HG02571 (cell line): ENCODE data around the gene CHCT1.
A peak's percentile ranks its signal among the peaks of the same experiment; 100 is the strongest.
"Not testable (repeated sequence)": the region's sequence is repeated elsewhere in the genome, so short reads cannot be mapped to it uniquely, and the experiment has no call there.

Source experiments
- ATAC-seq: cut with Tn5 transposase; IDR thresholded peaks from one replicate; pipeline ENCODE4 v1.9.1; 2021; ENCODE audit warnings: mild to moderate bottlenecking, moderate library complexity; ENCODE audit not compliant: unreplicated experiment

The CHCT1 gene

DNA sequence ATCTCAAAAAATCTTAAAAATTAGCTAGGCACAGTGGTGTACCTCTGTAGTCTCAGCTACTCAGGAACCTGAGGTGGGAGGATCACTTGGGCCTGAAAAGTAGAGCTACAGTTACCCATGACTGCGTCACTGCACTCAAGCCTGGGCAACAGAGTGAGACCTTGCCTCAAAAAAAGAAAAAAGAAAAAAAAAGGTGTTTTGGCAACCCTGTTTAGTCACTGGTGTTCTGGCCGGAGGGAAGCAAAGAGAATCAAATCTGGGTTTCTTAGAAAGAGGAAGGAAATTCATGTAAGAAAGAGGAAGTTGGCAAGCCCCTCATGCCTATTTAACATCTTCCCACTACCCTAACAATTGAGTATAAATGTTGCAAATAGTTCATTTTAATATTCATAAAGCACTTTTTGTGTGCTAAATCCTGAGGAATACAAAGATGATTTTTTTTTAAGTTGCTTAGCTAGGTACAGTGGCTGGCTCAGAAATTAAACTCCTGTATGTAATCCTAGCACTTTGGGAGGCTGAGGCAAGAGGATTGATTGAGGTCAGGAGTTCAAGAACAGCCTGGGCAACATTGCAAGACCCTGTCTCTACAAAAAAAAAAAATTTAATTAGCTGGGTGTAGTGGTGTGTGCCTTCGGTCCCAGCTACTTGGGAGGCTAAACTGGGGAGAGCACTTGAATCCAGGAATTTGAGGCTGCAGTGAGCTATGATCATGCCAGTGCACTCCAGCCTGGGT, 23.9 kb upstream of the CHCT1 start:
- no peak for ATAC-seq

DNA sequence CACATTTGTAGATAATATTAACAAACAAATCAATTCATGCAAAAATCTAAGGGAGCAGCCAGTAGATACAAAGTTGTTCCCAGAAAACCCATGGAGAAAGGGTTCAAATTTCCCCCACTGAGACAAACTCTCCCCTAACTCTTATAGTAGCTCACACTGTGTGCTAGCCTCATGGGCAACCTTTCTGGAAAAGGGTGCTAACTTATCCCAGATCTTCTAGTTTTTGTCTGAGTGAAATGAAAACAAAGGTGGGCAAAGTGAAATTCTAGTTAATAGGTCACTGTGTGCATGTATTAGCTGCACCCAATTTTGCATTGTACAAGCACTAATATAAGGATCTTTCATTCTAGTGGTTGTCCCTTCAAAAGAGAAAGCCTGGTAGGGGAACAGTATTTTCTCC, 20.5 kb upstream of the CHCT1 start:
- no peak for ATAC-seq

DNA sequence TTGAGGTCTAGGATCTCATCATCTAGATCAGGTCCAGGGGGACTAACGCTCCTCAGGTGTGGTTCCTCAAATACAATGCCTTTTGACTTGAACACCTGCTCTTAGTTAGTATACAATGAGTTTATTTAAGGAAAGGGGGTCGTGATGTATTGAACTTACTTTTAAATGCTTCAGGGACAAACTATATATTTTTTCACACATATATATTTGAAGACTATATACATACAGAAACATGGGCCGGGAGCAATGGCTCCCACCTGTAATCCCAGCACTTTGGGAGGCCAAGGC, 18.8 kb upstream of the CHCT1 start:
- ATAC-seq: no peak

DNA sequence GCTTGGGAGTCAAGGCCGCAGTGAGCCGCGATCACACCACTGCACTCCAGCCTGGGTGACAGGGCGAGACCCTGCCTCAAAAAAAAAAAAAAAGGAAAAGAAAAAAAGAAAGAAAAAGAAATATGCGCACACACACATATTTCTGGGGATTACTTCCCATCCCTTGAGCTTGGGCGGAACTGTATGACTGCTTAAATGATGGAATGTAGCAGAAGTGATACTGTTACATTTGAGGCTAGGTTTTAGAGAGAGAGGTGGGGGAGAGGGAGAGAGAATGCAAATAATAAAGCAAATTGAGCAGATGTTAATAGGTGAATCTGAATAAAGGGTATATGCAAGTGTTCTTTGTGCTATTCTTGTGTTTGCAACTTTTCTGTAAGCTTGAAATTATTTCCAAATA, 18.3 kb upstream of the CHCT1 start:
- ATAC-seq: no peak

DNA sequence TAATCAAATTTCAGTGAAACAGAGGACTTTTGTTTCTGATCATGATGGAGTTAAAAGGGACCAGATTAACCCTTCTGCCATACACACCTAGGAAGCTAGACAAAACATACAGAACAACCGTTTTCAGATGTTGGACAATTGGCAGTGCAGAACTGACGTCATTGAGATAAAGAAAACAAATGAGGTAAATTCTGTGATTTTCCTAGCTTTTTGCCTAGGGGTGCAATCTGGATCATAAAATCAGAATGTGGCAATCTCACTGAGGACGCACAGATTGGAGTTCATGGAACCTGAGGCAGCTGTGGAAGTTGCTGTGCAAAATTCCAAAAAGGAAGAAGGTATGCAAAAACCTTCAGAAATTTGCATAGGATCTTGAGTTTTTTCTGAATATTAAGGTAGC, 15.4 kb upstream of the CHCT1 start:
- no peak for ATAC-seq

DNA sequence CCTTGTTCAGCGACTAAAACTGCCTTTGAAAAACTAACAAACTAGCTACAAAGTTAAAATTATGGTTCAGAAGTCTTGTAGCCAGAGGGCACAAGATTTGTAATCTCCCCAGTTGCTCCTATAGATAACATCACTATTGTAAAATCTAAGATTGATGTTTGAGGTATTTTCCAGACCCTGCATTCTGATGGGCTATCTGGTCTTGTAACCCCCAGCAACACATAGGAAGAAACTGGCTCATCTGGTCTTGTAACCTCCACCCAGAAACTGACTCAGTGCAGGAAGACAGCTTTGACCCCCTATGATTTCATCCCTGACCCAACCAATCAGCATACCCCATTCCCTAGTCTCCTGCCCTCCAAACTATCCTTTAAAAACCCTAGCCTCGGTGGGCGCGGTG, 12.3 kb upstream of the CHCT1 start:
- no peak for ATAC-seq

DNA sequence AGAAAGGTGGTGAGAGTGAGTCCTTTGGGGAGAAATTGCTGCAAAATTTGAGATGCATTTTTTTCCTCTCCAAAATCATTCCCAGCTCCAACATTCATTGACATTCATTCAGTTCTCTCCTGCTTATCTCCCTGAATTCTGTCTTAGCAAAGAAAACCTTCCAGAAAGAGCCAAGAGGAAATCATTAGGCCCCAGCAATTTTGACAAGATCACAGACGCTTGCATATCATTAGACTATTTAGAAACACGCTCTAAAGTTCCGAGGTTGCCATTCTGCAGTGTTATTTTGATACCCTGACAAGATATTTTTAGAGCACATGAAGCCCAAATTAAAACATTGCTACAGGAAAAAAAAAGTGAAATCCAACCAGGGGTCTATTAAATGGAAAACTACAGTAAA, 9.6 kb upstream of the CHCT1 start:
- no peak for ATAC-seq

DNA sequence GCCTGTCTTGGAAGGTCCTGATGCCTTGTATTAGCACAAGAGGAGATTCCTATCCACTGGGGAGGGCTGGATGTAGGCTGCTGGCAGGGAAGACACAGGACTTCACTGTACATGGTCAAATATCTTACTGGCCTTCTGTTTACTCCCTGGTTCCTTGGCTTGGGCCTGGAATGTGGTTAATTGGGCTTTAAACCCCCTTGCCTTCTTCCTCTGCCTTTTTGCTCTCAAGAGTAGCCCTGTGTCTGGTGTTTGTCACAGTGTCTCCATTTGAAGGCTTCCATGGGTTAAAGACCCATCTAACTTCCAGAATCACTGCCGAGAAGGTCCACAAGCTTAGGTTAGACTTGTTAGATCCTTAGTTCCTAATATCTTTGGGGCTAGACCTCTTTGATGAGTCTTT, 7.1 kb upstream of the CHCT1 start:
- no peak for ATAC-seq

DNA sequence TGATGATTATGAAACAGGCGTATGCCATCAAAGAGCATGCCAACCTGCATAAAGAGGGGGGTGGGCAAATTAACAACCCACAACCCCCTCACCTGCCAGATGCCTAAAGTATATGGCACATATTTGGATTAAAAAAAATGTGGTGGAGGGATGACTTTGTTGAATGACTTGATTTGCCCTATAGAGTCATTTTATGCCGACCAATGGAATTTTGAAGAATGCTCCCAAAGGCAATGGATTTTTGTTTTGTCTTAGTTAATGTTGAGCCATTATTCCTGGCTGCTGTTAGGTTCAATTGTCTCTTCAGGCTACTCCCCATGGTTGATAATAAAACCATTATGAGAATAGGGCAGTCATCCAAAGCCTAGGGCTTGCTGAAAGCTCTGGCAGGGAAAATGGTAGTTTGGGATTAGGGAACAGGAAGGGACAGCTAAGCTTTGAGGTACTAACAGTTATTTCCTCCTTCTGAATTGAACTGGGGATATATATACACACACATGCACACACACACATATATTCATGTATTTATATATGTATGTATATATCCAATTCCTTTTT, 5.8 kb upstream of the CHCT1 start:
- no peak for ATAC-seq

DNA sequence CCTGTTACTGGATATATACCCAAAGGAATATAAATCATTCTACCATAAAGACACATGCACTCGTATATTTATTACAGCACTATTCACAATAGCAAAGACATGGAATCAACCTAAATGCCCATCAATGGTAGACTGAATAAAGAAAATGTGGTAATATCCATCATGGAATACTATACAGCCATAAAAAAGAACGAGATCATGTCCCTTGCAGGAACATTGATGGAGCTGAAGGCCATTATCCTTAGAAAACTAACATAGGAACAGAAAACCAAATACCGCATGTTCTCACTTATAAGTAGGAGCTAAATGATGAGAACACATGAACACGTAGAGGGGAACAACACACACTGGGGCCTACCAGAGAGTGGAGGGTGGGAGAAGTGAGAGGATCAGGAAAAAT, 3.3 kb upstream of the CHCT1 start:
- ATAC-seq: not testable (repeated sequence)

DNA sequence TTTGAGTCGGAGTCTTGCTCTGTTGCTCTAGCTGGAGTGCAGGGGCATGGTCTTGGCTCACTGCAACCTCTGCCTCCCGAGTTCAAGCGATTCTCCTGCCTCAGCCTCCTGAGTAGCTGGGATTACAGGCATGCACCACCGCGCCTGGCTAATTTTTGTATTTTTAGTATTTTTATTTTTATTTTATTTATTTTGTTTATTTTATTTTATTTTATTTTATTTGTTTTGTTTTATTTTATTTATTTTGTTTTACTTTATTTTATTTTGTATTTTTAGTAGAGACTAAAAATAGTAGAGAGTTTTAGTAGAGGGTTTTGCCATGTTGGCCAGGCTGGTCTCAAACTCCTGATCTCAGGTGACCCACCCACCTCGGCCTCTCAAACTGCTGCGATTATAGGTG, 2.4 kb upstream of the CHCT1 start:
- not testable (repeated sequence) for ATAC-seq

DNA sequence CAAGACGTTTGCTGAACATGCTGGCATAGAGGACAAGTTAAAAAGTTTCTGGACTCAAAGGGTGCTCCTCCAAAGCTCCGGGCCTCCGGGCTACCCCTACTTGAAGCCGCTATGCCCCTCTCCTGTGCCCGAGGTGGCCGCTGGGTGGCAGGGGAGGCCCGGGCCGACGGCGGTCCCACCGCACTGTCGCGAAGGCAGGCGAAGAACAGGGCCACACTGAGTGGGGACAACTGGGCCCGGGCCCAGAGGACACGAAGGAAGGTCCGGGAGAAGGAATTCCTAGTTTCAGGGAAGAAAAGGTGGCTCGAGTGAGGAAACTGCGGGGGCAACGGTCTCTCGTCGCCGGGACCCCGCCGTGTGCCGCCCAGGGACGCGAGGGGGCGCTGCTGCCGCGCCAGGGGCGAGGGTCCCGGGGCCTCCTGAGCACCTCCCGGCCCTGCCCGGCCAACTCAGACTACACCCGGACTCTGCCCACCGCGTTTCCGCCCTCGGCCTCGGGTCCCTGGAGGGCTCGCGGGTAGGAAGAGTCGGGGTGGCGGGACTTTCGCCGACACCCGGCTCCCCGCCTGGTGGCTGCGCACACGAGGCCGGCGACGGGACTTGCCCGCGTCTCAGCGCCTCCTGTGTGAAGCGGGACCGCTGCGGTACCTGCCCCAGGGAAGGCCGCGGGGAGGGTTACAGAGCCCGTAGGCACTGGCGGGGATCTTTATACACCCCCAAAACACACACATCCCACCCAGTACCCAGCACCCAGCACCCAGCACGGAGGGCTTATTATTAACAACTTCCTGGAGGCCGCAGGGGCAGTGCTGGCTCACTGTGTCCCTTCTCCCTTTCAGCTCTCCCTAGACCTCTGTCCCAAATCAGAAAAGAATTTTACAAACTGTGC, 772 bp upstream of the CHCT1 start:
- ATAC-seq: peak; percentile 86

DNA sequence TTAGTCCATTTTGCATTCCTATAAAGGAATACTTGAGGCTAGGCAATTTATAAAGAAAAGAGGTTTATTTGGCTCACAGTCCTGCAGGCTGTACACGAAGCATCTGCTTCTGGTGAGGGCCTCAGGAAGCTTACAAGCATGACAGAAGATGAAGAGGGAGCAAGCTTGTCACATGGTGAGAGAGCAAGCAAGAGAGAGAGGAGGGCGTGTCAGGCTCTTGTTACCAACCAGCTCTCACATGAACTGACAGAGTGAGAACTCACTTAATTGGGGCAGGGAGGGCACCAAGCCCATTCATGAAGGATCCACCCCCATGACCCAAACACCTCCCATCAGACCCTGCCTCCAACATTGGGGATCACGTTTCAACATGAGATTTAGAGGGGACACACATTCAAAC, 1.6 kb downstream of the CHCT1 start:
- no peak for ATAC-seq

DNA sequence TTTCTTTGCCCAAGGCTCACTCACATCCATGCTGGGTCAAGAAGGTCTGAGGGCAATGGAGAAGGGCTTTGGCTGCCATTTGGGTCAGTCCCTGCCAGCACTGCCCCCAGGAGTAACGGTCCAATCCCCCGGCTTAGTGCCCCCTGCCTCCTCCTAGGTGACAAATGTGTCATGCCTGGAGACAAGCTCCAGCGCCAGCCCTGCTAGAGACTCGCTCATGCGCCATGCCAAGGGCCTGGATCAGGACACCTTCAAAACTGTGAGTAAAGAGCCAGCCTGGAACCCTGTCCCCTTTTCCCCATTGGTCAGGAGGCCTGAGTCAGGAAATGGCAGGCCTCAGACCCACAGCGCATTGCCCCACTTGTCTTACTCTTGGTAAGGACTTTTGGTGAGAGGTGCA, 3.3 kb downstream of the CHCT1 start:
- no peak for ATAC-seq

DNA sequence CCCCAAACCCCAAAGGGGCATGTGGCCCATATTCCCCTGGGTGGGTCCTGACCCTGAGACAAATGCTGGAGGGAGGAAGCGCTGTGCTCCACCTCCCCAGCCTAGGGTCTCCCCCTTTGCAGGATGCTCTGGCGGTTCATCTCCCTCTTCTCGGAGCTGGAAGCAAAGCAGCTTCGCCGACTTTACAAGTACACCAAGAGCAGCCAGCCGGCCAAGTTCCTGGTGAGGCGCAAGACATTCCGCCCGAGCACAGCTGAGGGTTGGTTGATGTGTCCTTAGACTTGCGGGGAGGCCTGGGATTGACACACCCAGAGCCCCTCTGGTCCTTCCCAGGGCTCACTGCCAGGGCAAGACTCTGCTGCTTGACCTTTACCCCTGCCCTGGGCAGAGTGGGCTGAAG, 4.3 kb downstream of the CHCT1 start:
- no peak for ATAC-seq

DNA sequence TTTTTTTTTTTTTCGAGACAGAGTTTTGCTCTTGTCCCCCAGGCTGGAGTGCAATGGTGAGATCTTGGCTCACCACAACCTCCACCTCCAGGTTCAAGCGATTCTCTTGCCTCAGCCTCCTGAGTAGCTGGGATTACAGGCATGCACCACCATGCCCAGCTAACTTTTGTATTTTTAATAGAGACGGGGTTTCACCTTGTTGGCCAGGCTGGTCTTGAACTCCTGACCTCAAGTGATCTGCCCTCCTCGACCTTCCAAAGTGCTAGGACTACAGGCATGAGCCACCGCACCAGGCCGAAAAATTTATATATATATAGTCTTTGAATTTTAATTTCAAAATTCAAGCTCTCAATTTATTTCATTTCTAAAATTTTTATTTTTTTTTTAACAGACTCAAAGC, 6.2 kb downstream of the CHCT1 start:
- ATAC-seq: not testable (repeated sequence)

DNA sequence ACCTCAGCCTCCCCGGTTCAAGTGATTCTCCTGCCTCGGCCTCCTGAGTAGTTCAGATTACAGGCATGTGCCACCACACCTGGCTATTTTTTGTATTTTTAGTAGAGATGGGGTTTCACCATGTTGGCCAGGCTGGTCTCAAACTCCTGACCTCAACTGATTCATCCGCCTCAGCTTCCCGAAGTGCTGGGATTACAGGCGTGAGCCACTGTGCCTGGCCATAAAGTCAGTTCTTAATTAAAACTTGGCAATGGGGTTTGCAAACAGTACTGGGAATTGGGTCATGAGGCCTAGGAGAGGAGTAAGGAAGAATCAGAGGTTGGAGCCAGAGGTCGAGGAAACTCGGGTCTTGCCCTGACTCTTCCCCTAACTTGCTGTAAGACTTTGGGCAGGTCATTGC, 8.3 kb downstream of the CHCT1 start:
- ATAC-seq: not testable (repeated sequence)

DNA sequence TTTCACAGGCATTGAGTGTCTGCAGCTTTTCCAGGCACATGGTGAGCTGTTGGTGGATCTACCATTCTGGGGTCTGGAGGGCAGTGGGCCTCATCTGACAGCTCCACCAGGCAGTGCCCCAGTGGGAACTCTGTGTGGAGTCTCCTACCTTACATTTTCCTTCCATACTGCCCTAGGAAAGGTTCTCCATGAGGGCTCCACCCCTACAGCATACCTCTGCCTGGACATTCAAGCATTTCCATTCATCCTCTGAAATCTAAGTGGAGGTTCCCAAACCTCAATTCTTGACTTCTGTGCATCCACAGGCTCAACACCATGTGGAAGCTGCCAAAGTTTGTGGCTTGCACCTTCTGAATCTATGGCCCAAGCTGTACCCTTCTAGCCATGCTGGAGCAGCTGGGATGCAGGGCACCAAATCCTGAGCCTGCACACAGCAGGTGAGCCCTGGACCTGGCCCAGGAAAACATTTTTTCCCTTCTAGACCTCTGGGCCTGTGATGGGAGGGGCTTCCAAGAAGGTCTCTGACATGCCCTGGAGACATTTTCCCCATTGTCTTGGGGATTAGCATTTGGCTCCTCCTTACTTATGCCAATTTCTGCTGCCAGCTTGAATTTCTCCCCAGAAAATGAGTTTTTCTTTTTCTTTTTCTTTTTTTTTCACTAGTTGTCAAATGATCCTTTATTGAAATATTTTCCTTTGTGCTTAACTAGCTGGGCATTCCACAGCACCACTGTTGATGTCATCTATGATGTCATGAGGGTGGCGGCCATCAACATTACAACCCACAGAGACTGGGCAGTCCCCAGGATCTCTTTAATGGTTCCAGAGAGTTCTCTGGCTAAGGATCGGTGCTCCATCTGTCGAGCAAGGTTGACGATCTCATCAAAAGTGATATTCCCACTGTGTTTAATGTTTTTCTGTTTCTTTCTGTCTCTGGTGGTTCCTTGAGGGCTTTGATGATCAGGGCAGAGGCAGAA, 11.0 kb downstream of the CHCT1 start:
- not testable (repeated sequence) for ATAC-seq

DNA sequence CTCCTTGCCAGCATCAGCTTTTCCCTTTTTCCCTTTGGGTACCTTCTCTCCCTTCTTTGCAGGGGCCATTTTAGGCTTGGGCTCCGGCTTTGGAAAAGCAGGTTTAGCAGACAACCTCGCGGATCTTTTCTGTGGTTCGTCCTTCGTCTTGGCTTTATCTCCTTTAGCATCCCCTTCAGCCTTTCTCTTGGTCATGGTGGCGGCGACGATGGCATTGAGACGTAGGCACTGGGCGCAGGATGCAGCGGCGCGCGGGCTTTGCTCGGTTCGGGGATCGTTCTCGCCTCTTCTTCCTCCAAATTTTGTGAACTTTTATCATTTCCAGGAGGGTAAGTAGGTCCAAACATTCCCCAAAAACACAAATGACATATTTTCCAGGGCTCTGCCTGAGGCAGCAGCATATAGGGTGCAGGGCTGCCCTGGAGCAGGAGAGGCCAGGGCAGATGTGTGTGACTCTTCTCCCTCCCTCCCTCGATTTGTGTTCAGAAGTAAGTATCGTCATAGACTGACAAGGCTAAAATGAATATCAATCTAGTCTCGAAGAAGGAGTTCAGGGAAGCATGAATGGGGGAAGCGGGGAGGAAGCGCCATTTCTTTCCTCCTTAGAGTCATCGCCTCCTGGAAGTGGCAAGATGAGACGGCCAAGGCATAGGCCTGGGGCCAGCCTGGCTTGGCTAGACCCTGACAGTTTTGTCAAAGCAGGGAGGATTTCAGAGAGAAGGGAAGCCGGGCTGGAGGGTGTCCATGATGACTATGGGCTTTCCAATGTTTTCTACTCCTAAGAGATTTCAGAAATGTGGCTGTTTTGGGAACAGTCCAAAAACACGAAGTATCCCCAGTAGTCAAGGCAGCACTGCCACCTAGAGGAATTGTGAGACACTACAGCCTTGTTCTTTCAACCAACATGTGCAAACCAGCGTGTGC, 13.2 kb downstream of the CHCT1 start:
- ATAC-seq: no peak

DNA sequence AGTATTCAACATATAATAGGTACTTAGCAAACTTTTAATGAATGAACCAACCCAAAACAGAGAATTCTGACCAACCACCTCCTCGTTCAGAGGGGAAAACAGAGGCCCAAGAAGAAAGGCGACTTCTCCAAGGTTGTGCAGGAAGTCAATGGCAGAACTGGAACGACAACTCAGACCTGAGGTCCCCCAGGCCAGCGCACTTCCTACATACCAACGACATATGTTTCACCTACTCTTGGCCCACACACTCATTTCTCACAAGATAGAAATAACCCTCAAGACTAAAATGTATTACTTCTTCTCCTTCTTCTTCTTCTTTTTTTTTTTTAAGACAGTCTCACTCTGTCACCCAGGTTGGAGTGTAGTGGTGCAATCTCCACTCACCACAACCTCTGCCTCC, 14.4 kb downstream of the CHCT1 start:
- ATAC-seq: no peak
